NOMO-1 (cell line): ENCODE results near the gene ZGPAT.

Experiments used
- DNase-seq, 2 experiments: peaks; one replicate each; lab custom pipeline; 2025; ENCODE audit not compliant: unreplicated experiment in 2 of 2; lab: John Stamatoyannopoulos, UW

Gene ZGPAT

DNA sequence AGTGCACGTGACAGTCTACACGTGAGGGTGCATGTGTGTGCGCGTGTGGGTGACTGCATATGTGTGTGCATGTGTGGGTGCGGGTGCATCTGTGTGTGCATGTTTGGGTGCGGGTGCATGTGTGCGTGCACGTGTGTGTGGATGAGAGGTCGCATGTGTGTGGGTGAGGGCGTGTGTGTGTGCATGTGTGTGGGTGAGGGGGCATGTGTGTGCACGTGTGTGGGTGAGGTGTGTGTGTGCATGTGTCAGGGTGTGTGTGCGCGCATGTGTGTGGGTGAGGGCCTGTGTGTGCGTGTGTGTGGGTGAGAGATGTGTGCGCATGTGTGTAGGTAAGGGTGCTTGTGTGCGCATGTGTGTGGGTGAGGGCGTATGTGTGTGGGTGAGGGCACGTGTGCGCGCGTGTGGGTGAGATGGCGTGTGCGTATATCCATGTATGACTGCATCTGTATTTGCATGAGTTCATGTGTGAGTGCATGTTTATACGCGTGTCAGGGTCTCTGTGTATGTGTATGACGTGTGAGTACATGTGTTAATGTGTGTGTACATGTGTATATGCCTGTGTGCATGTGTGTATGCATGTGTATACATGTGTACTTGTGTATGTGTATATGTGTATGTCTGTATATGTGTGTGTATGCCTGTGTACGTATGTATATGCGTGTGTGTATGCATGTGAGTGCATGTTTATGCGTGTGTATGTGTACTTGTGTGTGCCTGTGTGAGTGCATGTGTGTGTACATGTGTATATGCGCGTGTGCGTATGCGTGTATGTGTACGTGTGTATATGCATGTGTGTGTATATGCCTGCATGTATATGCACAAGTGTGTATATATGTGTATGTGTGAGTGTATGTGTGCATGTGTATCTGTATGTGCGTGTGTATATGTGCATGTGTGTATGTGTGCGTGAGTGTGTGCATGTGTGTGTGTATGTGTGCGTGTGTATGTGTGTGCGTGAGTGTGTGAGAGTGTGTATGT is 24.6 kb downstream of the ZGPAT start:
- DNase-seq: no peak

- DNase-seq: no peak
Observed at GRCh38 chr20:63733117-63733516, 25.3 kb downstream of the ZGPAT start.

GRCh38 chr20:63733579-63734081 is 25.8 kb downstream of the ZGPAT start:
- no peak for DNase-seq

DNA sequence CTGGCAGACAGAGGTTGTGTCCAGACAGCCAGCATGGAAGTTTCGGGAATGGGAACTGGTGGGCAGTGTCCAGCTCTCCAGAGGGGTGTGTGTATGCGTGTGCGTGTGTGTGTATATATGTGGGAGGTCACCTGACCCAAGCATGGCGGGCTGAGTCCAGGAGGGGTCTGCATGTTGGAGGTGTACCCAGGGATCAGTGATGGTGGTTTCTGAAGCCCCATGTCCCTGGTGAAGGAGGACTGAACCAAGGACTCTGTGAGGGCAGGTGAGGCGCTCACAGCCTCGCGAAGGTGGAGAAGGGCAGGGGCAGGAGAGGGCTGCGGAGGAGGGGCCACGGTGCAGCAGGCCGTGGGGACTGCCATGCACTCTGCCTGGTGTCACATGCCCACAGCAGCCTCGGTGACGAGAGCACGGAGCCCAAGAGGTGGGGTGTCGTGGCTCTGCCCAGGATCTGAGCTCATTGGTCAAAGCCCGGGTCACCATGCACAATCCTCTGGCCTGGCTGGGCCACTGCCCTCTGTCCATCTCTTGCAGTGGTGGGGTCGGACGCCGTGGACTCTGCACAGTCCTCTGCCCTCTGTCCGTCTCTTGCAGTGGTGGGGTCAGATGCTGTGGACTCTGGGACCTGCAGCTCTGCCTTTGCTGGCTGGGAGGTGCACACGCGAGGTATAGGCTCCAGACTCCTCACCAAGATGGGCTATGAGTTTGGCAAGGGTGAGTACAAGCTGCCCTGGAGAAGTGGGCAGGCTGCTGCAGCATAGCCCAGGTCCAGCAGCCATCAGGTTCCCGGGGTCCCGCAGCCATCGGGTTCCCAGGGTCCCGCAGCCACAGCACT is 26.5 kb downstream of the ZGPAT start:
- no peak for DNase-seq

DNA sequence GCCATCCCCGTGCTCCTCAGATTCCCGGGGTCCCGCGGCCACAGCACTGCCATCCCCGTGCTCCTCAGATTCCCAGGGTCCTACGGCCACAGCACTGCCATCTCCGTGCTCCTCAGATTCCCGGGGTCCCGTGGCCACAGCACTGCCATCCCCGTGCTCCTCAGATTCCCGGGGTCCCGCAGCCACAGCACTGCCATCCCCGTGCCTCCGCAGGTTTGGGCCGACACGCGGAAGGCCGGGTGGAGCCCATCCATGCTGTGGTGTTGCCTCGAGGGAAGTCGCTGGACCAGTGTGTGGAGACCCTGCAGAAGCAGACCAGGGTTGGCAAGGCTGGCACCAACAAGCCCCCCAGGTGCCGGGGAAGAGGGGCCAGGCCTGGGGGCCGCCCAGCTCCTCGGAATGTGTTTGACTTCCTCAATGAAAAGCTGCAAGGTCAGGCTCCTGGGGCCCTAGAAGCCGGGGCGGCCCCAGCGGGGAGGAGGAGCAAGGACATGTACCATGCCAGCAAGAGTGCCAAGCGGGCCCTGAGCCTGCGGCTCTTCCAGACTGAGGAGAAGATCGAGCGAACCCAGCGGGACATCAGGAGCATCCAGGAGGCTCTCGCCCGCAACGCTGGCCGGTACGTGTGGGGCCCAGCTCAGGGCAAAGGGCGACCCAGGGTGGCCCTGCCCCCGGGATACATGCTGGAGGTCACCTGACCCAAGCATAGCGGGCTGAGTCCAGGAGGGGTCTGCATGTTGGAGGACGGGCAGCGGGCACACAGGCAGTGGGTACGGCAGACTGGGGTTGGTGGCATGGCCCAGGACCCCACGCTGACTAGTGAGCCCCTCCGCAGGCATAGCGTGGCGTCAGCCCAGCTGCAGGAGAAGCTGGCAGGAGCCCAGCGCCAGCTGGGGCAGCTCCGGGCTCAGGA is 27.4 kb downstream of the ZGPAT start:
- DNase-seq: no peak

DNA sequence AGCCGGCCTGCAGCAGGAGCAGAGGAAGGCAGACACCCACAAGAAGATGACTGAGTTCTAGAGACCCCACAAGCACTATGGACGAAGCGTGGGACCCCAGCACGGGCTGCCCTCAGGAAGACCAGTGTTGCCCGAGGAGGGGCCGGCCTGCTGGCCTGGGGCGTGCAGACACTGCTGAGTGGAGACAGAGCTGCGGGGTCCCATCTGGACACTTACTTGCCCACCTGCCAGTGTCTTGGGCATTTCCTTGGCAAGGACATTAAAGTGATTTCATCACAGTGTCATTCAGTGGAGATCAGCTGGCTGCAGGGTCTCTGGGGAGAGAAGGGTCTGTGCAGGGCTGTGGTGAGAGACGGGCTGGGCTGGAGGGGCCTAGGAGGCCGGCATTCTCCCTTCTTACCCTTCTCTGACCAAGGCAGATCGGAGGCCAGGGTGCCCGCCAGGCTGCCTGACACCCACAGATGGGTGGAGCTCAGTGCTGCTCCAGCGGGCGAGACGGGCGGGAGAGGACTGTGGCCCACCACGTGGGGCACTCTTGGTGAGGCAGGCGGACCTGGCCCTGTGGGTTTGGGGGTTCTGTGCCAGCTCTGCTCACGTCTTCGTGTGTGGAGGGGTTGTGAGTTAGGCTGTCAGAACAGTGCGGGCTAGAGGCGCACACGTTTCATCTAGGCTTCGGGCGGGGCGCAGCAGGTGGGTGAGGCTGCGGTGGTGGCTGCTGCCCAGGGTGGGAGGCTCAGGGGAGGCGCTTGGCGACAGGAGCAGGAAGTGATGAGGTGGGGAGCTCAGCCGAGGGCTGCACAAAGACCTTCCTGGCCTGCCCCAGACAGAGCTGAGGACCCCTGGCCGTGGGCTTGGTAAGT is 28.2 kb downstream of the ZGPAT start, which contains the start of gene LIME1:
Gene LIME1 (plus strand): TSS at position 806 of the 860 bp plus-strand sequence. CDS start 886 bp downstream, outside the sequence.
- no peak for DNase-seq

DNA sequence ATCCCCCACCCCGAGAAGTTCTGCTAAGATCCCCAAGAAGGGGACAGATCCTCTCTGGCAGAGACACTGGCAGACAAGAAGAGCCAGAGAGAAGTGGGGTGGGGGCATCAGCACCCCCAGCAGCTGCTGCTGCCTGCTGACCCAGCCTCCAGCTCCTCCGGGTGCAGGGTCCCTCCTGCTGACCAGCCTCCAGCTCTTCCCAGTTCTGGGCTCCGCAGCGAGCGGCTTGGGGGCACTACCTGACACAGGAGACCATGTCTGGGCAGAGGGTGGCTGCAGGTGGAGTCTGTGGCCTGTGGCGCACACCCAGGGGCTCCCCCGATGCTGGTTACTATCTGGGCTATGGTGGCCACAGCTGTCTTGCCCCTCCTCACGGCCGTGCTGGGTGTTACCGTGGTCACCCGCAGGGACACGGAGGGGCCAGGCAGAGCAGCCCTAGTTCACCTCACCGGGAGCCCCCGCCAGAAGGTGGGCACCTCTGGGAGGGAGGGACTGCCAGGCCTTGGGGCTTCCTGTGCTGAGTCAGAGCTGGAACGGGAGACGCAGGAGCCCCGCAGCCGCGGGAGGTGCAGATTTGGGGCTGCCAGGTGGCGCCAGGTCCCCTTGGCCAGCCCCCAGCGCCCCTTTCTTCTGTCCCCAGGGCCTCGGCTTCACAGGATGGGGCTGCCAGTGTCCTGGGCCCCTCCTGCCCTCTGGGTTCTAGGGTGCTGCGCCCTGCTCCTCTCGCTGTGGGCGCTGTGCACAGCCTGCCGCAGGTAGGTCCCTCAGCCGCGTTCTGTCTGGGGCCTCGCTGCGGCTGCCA is 29.3 kb downstream of the ZGPAT start:
- no peak for DNase-seq

DNA sequence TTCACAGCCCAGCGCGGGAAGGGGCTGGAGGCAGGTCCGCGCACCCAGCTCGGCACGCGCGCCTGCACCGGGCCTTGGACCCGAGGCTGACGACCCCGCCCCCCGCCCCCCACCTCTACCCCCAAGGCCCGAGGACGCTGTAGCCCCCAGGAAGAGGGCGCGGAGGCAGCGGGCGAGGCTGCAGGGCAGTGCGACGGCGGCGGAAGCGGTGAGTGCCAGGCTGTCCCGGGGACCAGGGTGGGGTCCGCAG is 29.8 kb downstream of the ZGPAT start:
- DNase-seq: no peak

DNA sequence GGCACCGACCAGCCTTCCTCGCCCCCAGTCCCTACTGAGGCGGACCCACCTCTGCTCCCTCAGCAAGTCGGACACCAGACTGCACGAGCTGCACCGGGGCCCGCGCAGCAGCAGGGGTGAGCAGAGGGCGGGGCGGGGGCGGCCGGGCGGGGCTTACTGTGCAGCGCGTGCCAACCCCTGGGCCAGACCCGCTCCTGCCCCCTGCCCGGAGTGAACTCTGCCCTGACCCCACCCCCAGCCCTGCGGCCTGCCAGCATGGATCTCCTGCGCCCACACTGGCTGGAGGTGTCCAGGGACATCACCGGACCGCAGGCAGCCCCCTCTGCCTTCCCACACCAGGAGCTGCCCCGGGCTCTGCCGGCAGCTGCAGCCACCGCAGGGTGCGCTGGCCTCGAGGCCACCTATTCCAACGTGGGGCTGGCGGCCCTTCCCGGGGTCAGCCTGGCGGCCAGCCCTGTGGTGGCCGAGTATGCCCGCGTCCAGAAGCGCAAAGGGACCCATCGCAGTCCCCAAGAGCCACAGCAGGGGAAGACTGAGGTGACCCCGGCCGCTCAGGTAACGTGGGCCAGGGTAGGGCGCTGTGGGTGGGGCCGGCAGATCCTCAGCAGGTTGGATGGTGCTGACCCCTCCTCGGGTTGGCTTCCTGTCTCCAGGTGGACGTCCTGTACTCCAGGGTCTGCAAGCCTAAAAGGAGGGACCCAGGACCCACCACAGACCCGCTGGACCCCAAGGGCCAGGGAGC is 30.3 kb downstream of the ZGPAT start:
- no peak for DNase-seq

DNA sequence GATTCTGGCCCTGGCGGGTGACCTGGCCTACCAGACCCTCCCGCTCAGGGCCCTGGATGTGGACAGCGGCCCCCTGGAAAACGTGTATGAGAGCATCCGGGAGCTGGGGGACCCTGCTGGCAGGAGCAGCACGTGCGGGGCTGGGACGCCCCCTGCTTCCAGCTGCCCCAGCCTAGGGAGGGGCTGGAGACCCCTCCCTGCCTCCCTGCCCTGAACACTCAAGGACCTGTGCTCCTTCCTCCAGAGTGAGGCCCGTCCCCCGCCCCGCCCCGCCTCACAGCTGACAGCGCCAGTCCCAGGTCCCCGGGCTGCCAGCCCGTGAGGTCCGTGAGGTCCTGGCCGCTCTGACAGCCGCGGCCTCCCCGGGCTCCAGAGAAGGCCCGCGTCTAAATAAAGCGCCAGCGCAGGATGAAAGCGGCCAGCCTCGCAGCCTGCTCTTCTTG is 30.9 kb downstream of the ZGPAT start:
- DNase-seq: no peak

DNA sequence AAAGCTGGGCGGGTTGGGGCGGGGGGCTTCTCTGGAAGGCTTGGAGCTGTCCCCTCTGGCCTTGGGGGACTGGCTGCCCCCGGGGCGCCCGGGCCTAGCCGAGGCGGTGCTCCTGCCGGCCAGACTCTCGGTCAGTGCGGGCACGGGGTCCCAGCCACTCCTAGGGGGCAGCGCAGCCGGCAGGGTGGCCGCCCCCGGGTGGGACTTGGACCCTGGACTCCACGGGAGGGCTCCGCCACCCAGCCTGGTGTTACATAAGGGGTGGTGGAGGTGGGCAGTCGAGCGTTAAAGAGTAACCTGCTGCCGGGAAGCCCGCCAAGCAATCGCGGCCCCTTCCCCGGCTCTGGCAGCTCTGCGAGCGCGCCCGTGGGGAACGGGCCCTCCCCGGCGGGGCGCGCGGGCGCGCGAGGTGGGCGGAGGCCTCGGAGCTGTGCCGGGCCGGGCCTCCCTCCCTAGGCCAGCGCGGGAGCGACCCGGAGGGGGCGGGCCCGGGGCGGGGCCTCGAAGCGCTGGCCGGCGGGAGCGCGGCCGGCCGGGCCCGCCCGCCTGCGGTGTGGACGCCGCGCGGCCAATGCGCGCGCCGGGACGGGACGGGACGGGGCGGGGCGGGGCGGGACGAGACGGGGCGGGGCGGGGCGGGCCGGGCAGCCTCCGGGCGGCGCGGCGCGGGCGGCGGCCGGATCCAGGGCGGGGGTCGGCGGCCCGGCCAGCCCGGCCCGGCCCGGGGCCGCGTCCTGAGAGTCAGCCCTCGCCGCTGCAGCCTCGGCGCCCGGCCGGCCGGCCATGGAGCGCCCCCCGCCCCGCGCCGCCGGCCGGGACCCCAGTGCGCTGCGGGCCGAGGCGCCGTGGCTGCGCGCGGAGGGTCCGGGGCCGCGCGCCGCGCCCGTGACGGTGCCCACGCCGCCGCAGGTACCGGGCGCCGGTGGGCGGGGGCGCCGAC is 31.6 kb downstream of the ZGPAT start, which contains the start of gene SLC2A4RG:
Gene SLC2A4RG (plus strand): TSS at position 647 of the 940 bp plus-strand sequence. CDS start 137 bp downstream, at position 784.
- peak; percentile 68 to 85 for DNase-seq

DNA sequence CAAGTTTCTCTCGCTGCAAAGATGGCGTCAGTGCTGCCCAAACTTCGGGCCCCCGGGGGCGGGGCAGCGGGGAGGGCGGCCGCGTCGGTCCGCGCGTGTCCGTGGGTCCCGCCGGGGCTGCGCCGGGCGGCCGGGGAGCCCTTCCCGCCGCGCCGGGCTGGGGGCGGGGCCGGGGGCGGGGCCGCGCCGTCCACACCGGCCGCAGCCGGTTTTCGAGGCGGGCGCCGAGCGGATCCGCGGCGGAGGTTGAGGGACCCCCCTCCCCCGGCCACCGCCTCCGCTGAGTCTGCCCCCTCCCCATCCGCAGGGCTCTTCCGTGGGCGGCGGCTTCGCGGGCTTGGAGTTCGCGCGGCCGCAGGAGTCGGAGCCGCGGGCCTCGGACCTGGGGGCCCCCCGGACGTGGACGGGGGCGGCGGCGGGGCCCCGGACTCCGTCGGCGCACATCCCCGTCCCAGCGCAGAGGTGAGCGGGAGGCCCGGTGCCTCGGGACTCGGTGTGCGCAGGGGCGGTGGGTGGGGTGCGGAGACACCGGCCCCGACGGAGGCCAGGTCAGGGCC is 32.3 kb downstream of the ZGPAT start:
- DNase-seq: peak; percentile 13 to 23

DNA sequence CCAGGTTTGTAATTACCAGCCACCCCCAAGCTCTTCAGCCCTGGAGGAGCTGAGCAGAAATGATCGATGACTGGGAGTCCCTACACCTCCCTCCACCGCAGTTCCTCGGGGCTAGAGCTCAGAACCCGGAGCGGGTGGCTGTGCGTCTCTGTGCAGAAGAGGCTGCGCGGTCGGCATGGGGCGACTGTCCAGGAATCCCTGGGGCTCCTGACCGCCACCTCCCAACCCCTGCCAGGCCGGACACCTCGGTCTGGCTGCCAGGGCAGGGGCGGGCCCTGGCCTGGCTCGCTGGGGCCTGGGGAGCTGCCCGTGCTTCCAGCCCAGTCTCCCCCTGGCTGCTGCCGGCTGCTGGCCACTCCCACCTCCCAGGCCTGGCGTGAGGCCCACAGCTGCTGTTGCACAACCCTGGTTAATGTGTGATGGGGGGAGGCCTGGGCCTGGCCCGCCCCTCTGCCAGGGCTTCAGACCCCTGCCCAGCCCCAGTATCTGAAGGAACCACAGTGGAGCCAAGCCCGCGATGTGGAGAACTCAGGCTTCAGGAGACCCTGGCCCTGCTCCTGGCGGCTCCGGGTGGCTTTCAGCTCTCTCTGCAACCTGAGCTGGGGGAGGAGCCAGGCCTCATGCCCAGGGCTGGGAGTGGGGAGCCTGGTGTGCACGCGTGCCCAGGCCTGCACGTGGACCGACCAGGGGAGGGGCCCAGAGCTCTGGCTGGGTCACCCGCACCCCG is 33.0 kb downstream of the ZGPAT start:
- peak; percentile 81 to 93 for DNase-seq

DNA sequence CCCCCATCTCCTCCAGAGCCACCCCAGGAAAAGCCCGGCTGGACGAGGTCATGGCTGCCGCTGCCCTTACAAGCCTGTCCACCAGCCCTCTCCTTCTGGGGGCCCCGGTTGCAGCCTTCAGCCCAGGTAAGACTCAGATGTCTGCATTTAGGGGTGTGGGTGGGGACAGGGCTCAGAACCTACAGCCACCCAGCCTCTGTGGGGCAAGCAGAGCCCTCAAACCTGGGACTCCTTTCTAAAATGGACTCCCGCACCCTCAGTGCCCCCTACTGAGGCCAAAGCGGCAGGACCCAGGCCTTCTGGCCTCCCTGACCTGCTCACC is 33.5 kb downstream of the ZGPAT start:
- no peak for DNase-seq

- DNase-seq: no peak
Observed at GRCh38 chr20:63741676-63742380, 34.0 kb downstream of the ZGPAT start.
